Right kidney (tissue), 1 donor: ENCODE data around the gene TBC1D5.
"Not testable (repeated sequence)": the region's sequence is repeated elsewhere in the genome, so short reads cannot be mapped to it uniquely, and the experiment has no call there.

Experiments
- DNase-seq: peaks from one replicate; pipeline ENCODE4 v3.0.0-alpha.2; 2016

Gene TBC1D5

GRCh38 chr3:17714473-17714872 is 28.0 kb downstream of the TBC1D5 start:
- no peak for DNase-seq

GRCh38 chr3:17709236-17709810 is 33.1 kb downstream of the TBC1D5 start:
- no peak for DNase-seq

GRCh38 chr3:17707813-17708543 is 34.5 kb downstream of the TBC1D5 start:
- DNase-seq = no peak

- not testable (repeated sequence) for DNase-seq
Measured at GRCh38 chr3:17705991-17706390, 36.4 kb downstream of the TBC1D5 start.

GRCh38 chr3:17699815-17700214 is 42.6 kb downstream of the TBC1D5 start:
- DNase-seq = not testable (repeated sequence)

- not testable (repeated sequence) for DNase-seq
Measured at GRCh38 chr3:17695665-17696064, 46.8 kb downstream of the TBC1D5 start.

- not testable (repeated sequence) for DNase-seq
Measured at GRCh38 chr3:17693670-17693999, 48.8 kb downstream of the TBC1D5 start.

GRCh38 chr3:17692846-17693669 is 49.4 kb downstream of the TBC1D5 start:
- DNase-seq = not testable (repeated sequence)

- DNase-seq = no peak
Measured at GRCh38 chr3:17687566-17687965, 54.9 kb downstream of the TBC1D5 start.

GRCh38 chr3:17686613-17687012 is 55.8 kb downstream of the TBC1D5 start:
- no peak for DNase-seq

GRCh38 chr3:17683542-17684207 is 58.8 kb downstream of the TBC1D5 start:
- no peak for DNase-seq

GRCh38 chr3:17680530-17680929 is 61.9 kb downstream of the TBC1D5 start:
- DNase-seq = no peak

GRCh38 chr3:17678116-17678741 is 64.2 kb downstream of the TBC1D5 start:
- DNase-seq = no peak

- no peak for DNase-seq
Measured at GRCh38 chr3:17674082-17674686, 68.2 kb downstream of the TBC1D5 start.

- DNase-seq = no peak
Measured at GRCh38 chr3:17672506-17672905, 69.9 kb downstream of the TBC1D5 start.

GRCh38 chr3:17670749-17671148 is 71.7 kb downstream of the TBC1D5 start:
- DNase-seq = no peak

- no peak for DNase-seq
Measured at GRCh38 chr3:17664923-17665322, 77.5 kb downstream of the TBC1D5 start.

- DNase-seq = no peak
Measured at GRCh38 chr3:17656264-17656663, 86.2 kb downstream of the TBC1D5 start.

GRCh38 chr3:17655743-17656142 is 86.7 kb downstream of the TBC1D5 start:
- DNase-seq = no peak

GRCh38 chr3:17649748-17650147 is 92.7 kb downstream of the TBC1D5 start:
- not testable (repeated sequence) for DNase-seq

GRCh38 chr3:17648630-17649355 is 93.6 kb downstream of the TBC1D5 start:
- not testable (repeated sequence) for DNase-seq
